ENCODE results near the gene ZNF385B. TPM values are rescaled to one million over a fixed set of nuclear protein-coding genes. Genes with fewer than 3 reads are reported as not detected.

The ZNF385B gene
- total RNA-seq, 1 donor from 2014 or later = not detected

DNA sequence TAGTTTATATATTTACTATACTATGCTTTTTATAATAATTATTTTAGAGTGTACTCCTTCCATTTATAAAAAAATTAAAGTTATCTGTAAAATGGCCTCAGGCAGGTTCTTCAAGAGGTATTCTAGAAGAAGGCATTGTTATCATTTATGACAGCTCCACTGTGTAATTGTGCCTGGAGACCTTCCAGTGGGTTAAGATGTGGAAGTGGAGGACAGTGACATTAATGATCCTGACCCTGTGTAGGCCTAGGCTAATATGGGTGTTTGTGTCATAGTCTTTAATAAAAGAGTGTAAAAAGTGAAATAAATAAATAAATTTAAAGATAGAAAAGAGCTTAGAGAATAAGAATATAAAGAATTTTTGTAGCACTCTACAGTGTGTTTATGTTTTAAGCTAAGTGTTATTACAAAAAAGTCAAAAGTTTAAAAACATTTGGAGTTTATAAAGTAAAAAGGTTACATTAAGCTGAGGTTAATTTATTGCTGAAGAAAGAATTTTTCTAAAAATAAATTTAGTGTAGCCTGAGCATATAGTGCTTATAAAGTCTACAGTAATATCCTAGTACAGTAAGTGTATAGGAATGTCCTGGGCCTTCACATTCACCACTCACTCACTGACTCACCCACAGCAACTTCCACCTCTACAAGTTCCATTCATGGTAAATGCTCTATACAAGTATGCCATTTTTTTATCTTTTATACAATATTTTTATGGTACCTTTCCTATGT lies 406.8 kb downstream of the ZNF385B start:
- FAIRE-seq (no peak), DNase-seq (ENCODE audit: low read depth) (peak; percentile 96)
- no peaks in the 10 kb centered on the region for H3K27me3 ChIP-seq (ENCODE audit: control insufficient read depth, insufficient read depth, low read length)

DNA sequence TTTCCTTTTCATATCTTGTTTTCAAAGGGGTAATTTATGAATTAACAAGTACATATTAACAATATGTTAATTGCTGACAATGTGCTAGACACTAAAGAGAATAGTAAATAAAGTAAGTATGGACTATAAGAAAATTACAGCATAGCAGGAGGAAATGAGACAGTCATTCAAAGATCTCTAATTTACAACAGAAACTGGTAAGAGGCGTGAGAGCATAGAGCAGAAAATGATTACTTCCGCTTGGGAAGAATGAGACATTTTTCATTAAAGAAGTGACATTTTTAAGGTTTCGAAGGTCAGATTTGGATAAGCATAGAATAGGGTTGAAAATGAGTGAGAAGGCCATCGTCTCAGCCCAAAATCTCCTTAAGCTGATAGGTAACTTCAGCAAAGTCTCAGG lies 412.4 kb downstream of the ZNF385B start:
- FAIRE-seq (no peak), DNase-seq (ENCODE audit: low read depth) (no peak)
- Histone ChIP-seq H3K4me3 (ENCODE audit: low read depth, low read length) (no peak overlapping the region), H3K36me3 (ENCODE audit: control insufficient read depth, insufficient read depth, low read length) (no peaks in the 10 kb centered on the region), H3K27me3 (ENCODE audit: control insufficient read depth, insufficient read depth, low read length) (no peaks in the 10 kb centered on the region)
- TF ChIP-seq, protein P1, sequence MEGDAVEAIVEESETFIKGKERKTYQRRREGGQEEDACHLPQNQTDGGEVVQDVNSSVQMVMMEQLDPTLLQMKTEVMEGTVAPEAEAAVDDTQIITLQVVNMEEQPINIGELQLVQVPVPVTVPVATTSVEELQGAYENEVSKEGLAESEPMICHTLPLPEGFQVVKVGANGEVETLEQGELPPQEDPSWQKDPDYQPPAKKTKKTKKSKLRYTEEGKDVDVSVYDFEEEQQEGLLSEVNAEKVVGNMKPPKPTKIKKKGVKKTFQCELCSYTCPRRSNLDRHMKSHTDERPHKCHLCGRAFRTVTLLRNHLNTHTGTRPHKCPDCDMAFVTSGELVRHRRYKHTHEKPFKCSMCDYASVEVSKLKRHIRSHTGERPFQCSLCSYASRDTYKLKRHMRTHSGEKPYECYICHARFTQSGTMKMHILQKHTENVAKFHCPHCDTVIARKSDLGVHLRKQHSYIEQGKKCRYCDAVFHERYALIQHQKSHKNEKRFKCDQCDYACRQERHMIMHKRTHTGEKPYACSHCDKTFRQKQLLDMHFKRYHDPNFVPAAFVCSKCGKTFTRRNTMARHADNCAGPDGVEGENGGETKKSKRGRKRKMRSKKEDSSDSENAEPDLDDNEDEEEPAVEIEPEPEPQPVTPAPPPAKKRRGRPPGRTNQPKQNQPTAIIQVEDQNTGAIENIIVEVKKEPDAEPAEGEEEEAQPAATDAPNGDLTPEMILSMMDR (IDR thresholded peaks at IDR 0.05; ENCODE audit: insufficient read depth, low read length, severe bottlenecking) = no peak

More for the DNA sequence above, 406.8 kb downstream of the ZNF385B start:
- TF ChIP-seq, protein P1 (IDR thresholded peaks at IDR 0.05; ENCODE audit: insufficient read depth, low read length, severe bottlenecking) = no peak
- no peaks in the 10 kb centered on the region for H3K36me3 ChIP-seq (ENCODE audit: control insufficient read depth, insufficient read depth, low read length)
- H3K4me3 ChIP-seq (ENCODE audit: low read depth, low read length) = no peak overlapping the region

DNA sequence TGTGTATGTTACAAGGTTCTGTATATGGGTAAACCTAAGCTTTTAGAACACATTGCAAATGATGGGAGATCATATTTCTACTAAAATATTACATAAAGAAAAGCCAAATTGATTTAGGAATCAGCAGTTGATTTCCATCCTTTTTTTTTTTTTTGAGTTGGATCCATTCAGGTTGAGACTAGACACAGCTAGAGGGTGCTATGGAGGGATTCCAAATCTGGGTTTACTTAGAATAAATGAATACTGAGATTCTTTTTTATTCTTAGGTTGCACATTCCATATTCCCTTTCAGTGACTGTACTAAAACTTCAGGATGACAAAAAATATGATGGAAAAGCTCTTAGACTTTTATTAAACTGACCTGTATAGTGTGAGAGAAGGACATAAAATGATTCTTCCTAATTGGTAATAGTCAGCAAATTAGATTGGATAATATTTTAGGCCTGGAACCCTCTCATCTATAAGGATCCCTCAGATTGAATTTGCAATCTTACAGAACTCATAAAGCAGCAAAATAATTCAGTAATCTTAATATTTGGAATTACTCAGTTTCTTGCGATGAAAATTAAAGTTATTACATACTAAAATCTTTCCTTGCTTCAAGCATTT lies 413.5 kb downstream of the ZNF385B start:
- Histone ChIP-seq H3K36me3 (ENCODE audit: control insufficient read depth, insufficient read depth, low read length) (no peaks in the 10 kb centered on the region), H3K27me3 (ENCODE audit: control insufficient read depth, insufficient read depth, low read length) (no peaks in the 10 kb centered on the region), H3K4me3 (ENCODE audit: low read depth, low read length) (no peak overlapping the region)
- TF ChIP-seq, protein P1 (IDR thresholded peaks at IDR 0.05; ENCODE audit: insufficient read depth, low read length, severe bottlenecking) = no peak
- DNase-seq (ENCODE audit: low read depth) = no peak
- FAIRE-seq = no peak

DNA sequence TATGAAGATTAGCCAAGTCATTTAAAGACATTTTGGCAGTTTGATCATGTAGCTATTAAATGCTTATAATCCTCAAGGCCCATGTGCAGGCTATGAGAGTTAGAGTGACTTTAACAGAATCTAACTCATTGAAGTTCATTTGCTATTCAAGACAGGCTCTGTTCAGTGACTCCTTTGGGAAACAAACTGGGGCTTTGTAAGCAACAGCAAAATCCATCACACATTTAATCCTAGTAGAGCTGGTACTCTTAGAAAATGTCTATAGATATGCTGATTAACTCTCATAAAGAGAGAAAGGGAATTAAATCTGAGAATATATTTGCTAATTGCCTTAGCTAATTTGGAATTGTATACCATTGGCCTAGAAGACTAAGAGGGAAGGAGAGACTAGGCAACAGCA lies 414.0 kb downstream of the ZNF385B start:
- no peak for DNase-seq (ENCODE audit: low read depth)
- FAIRE-seq = no peak
- H3K4me3 ChIP-seq (ENCODE audit: low read depth, low read length) = no peak overlapping the region
- H3K27me3 ChIP-seq (ENCODE audit: control insufficient read depth, insufficient read depth, low read length) = no peaks in the 10 kb centered on the region
- TF ChIP-seq, protein P1 (IDR thresholded peaks at IDR 0.05; ENCODE audit: insufficient read depth, low read length, severe bottlenecking) = no peak
- H3K36me3 ChIP-seq (ENCODE audit: control insufficient read depth, insufficient read depth, low read length) = no peaks in the 10 kb centered on the region

DNA sequence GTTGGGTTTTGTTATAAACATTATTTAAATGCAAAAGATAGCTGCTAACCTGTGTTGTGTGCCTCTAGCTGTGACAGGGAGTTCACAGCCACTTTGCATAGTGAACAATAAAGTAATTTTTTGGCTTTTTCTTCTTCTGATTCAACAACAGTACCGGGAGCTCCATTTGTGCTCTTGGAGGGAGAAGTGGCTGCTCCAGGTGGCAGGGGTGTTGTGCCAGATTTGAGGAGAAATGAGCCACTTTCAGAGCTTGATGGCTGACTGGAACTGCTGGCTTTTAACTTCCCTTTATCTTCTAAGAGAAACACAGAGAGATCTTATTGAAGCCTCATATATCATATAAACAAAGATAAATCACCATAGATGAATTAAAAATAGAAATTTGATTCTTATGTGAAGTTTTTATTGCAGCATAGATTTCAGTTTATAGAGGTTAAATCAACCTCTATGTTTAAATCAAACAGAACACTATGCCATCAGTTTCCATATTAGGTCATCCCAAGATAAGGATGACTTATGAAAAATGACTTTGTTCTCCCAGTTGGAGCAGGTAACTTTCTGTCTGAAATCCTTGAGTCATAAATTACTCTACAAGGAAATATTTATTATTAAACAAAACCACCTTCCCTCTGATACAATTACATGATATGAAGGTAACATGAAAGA lies 414.8 kb downstream of the ZNF385B start:
- FAIRE-seq (no peak), DNase-seq (ENCODE audit: low read depth) (peak; percentile 93)
- TF ChIP-seq, protein P1 (IDR thresholded peaks at IDR 0.05; ENCODE audit: insufficient read depth, low read length, severe bottlenecking) = no peak

More for the DNA sequence above, 414.8 kb downstream of the ZNF385B start:
- no peaks in the 10 kb centered on the region for H3K27me3 ChIP-seq (ENCODE audit: control insufficient read depth, insufficient read depth, low read length)
- no peak overlapping the region for H3K4me3 ChIP-seq (ENCODE audit: low read depth, low read length)
- no peaks in the 10 kb centered on the region for H3K36me3 ChIP-seq (ENCODE audit: control insufficient read depth, insufficient read depth, low read length)

Measured in bronchial epithelial cell (primary cell).